NCI-H1092 (cell line): ENCODE results near the gene TPBG.
"Not testable (repeated sequence)": the region's sequence is repeated elsewhere in the genome, so short reads cannot be mapped to it uniquely, and the experiment has no call there.

Experiments
- DNase-seq: peaks from one replicate; lab custom pipeline; 2025; lab: John Stamatoyannopoulos, UW

TPBG gene

DNA sequence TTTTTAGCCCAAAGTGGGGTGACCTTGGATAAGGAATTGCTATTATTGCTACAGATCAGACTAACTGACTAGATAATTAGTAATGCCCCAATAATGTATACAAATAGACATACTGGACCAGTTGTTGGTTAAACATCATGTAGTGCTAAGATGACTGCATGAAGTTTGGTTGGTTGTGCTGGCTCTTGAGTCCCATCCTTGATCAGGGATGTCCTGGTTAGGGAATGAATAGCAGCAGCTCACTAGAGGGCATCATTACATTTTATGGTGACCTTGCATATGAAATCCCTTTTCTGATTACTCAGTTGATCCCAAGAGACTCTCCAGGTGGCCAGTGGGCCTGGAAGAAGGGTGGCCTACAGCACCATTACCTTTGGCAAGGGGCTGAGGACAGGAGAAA lies 10.9 kb downstream of the TPBG start:
- DNase-seq: no peak

DNA sequence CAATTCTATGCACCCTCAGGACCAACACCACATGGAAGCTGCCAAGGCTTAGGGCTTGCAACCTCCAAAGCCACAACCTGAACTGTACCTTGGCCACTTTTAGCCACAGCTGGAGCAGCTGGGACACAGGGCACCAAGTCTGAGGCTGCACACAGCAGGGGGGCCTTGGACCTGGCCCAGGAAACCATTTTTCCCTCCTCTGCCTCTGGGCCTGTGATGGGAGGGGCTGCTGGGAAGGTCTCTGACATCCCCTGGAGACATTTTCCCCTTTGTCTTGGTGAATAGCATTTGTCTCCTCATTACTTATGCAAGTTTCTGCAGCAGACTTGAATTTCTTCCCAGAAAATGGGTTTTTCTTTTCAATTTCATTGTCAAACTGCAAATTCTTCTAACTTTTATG lies 13.0 kb downstream of the TPBG start:
- DNase-seq: no peak

DNA sequence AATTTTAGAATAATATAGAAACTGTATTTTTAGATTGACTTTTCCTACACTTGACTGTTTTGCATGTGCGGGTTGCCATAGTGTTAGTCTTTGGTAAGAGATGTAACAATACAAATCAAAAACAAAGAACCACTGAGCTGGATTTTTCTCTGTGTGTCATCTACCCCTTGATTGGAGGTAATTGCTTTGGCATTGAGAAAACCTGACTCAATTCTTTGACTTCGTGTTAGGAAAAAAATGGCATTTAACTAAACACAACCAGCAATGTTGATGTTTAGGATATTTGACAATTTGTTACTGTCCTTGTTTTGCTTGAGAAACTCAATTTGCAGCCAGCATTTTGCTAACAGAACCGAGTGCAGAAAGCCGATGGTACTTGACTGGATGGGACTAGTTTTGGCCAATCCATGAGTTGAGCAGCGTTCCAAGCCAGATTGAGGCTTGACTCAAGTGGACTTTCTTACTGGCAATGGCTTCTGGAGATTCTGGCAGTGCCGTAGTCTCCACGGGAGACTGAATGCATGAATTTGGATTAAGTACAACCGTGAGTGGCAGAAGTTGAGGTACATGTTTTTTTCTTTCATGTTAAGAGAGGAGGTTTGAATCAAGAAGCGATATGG lies 17.1 kb downstream of the TPBG start:
- no peak for DNase-seq

DNA sequence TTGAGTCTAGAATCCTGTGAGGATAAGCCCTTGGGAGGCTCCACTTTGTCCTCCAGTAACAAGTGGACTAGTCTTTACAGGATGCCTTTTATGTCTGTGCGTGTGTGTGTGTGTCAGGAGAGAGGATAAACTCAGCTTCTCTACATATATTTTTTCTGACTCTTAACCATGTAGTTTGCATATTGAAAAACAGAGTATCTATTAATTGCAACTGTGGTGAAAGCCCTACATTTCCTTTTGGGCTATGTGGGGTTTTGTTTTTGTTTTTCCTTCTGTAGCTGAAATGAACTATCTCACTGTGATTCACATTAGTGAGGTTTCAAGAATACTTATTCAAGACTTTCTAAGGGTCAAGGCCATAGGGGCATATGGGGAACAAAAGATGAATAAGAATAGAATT lies 17.7 kb downstream of the TPBG start:
- DNase-seq: no peak

DNA sequence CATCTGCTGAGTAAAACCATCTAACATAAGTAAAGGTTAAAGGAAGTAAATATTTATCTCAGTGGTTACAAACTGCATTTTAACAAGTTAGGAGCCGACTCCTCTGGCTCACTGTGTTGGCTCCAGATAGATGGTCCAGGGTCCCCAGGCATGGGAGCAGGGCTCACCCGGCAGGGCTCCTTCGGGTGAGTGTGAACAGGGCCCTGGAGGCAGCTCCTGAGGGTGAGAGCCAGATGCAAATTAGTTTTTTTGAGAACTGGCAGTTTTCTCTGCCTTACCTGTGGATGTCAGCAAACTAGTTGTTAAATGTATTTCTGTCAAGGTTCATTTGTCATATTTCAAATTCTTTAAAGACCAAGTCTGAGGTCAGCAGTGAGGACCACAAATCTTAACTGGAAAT lies 21.5 kb downstream of the TPBG start:
- DNase-seq: no peak

DNA sequence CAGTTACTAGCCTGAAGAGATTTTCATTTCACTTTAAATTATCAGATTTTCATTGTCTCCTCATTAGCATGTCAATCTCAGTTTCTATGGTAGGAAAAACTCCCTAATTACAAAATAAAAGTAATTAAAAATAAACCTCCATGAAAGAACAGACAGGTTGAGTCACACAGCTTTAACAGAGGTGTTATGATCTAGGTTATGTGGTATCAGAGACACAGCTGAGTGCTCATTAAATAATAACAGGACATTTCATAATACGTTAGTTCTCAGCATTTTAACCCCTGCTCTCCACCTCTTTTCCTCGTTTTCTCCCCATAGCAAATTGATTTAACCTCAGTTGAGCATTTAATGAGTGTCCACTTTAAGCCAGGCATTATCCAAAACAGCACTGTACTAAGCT lies 21.9 kb downstream of the TPBG start:
- no peak for DNase-seq

DNA sequence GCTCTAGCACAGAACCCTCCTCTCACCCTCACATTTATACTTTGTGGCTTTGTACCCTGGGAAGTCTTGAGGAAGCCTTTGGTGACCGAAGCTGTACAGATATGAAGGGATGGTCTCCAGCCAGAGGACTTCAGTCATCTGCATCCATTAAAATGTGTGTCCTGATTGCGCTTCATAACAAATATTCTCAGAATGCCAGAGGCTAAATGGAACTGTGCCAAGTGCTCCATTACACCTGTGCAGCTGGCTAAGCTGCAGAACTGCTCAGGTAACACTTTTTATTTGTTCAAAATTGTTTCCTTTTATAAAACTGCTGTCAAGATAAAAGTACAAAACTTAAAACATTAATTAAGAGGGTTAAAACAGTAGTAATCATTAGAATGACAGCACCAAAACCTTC lies 22.3 kb downstream of the TPBG start:
- no peak for DNase-seq

DNA sequence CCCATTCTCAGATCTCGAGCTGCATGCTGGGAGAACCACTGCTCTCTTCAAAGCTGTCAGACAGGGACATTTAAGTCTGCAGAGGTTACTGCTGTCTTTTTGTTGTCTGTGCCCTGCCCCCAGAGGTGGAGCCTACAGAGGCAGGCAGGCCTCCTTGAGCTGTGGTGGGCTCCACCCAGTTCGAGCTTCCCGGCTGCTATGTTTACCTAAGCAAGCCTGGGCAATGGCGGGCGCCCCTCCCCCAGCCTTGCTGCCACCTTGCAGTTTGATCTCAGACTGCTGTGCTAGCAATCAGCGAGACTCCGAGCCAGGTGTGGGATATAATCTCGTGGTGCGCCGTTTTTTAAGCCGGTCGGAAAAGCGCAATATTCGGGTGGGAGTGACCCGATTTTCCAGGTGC lies 31.2 kb downstream of the TPBG start:
- DNase-seq: not testable (repeated sequence)

DNA sequence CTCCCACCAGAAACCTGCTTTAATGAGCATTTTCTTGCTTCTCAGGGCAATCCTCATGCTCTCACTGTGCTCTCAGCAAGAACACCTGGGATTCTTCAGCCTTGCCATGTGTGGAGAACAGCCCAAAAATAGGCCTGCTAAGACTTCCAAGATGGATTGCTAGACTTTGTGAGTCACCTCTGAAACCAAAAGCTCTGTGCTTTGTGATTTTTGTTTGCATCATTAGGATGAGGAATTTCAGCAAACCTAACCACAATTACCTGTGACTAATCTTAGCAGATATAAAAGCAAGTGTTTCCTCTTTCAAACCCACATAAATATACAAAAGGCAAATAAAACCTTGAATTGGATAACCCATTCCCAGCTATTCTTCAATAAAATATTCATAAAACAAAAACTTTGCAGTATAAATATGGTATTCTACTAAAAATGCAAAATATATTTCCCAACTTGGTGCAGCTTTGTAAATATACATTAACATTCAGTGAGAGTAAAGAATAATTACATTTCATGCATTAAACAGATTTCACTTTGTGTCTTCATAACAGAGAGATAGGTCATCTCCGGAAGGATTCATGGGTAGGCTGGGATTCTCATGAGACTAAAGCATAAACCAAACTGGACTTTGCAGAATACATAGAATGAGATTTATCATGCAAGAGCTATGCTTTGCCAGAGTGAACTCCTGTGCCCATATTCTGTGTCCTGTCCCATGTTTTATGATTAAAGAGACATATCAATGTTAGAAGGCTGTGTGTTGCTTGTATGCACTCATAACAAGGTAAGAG lies 33.5 kb downstream of the TPBG start:
- no peak for DNase-seq

DNA sequence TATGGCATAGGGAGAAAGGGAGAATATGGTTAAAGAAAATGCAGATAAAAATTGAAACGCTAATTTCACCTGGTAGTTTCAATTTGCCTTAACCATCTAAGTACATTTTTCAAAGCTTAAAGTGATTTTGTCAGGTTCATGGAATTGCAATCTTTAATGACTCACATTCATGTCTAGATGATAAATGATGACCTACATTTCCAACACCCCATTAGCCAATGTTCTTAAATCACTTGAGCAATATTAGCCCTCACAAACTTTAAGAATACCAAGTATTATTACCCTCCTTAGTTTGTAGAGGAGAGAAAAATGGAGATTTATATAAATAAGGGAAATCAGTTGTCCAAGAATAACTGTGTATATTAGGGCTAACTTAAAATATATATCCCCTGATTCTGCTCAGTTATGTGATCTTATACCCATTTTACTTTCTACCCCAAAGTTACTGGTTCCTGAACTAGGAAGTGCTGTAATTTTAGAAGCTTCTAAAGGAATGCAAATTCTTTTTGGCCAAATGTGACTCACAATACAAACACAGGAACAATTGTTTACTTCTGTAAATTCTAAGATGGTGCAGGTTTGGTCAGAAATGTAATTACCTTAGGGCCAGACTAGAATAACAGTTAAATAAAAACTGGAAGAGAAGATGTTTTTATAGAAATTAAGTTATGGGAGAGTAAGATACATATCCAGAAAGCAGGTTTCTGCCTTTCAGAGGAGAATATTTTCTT lies 34.5 kb downstream of the TPBG start:
- DNase-seq: no peak

DNA sequence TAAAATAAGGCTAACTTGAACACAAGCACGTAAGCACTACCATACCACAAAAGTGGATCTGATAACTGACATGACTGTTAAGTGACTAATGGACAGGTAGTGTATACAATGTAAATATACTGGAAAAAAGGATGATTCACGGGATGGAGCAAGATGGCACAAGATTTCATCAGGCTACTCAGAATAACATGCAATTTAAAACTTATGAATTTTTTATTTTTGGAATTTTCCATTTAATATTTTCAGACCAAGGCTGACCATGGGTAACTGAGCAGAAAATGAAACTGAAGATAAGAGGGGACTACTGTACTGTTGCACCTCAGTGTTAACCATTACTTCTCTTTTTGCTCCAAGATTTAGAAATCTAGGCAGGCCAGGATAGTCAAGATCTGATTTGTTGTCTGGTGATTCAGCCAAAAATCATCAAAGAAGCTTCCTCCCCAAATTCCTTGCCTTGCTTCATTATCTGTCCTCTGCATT lies 45.4 kb downstream of the TPBG start:
- no peak for DNase-seq

DNA sequence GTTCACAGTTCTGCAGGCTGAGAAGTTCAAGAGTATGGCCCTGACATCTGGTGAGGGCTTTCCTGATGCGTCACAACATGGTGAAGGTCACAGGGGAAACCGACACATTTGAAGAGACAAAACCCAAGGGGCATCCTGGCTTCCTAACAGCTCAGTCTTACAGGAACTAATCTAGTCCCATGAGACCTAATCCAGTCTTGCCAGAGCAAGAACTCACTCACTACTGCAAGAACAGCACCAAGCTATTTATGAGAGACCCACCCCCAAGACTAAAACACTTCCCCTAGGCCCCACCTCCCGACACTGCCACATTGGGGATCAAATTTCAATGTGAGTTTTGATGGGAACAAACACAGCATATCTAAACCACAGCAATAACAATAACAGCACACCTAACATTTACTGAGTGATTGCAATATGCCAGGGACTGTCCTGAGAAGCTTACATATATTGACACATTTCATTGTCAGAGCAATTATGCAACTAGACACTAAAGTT lies 46.6 kb downstream of the TPBG start:
- no peak for DNase-seq

DNA sequence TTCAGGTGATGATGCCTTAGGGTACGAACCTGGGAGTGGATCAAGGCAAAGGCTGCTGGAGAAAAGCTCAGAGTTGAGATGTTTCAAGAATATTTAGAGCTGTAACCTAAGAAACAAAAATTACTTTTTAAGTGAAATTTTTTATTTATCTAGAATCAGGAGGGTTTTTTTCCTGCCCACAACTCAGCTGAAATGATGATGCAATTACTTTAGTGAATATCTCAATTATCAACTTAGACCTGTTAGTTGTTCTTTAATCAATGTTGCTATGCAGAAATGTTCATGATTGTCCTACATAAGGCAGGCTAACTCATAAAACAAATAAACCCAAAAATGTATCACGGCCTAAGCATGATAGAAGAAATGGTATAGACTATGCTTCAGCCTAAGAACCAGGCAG lies 50.3 kb downstream of the TPBG start:
- DNase-seq: no peak

DNA sequence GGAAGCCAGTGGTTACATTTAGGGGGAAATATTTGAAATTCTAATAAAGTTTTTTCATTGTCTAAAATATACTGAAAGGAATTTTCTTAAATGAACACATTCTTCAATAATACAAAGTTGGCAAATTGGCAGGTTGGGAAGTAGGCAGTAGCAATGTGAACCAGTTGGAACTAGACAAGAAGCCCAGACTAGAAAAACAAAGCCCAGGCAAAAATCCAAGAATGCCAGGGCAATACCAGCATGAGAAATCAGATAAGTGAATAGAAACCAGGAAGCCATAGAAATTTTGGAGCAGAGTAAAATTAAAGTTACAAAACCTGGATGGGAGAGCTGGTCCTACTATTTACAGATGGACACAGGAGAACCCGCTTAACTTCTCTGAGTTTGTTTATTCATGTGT lies 52.2 kb downstream of the TPBG start:
- no peak for DNase-seq

DNA sequence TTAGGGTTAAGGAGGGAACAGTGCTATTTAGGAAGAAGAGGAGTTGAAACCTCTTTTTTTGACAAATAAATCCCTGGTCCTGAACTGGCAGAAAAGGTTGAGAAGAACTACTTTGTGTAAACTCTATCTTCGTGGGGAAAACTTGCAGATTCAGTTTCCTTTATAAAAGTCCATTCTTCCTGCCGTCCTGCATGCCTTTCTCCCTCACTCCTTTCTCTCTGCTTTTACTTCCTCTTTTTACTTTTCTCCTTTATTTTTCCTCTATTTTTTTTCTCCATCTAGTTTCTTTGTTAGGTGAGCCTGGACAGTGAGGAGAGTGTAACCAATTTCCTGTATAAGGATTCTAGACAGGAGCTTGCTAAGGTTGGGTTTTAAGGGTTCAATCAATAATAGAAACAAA lies 52.7 kb downstream of the TPBG start:
- no peak for DNase-seq
